ENCODE data around the gene TOR2A. TPM values are rescaled to one million over a fixed set of nuclear protein-coding genes. Genes with fewer than 3 reads are reported as not detected.

TOR2A gene
- total and polyA plus RNA-seq, 9 of the 15 experiments (the other 6 are each of a cell fraction or from before 2014, with no cell fraction given), result 0.80 to 25.9 (median 11.1) TPM

DNA sequence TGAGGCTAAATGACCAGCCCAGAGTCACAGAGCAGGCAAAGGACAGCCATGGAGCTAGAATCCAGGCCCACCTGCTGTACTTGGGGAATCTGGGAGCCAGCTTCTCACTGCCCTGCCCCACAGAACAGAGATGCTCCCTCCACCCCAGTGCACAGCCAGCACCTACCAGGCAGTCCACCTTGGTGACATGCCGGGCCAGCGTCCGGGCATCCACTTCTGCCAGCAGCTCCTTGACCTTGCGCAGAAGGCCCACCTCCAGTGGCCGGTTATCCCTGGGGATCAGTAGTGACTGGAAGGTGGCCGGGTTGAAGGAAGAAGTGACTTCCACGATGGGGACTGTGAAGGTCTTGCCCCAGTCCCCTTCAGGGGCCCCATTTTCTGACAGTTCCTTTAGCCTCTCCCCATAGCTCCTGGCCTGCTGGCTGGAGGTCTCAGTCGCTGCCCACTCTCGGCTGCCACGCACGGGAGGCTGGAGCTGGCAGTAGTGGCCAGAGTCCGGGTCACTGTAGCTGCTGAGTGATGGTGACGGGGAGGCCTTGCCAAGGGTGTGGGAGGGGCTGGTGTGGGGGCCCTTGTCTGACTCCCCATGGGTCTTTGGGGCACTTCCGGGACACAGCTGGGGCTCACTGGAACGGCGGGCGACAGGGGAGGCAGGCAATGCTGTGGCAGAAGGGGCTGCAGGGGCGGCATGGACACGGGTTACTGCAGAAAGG is 9.5 kb upstream of the TOR2A start:
- FAIRE-seq (no peak), DNase-seq (ENCODE audit: extremely low read depth in 1 of 4, low spot score in 3 of 4) (no peak), ATAC-seq (no peak)
- BruUV-seq (replicated peaks), result no TSS peak
- ChIA-PET POLR2A (interaction anchor here (0.6 to 0.9 kb wide), 4 partner anchors 19 to 719 kb away, joined by 3 to 4 read pairs (median 3); no protein-coding TSS in a partner anchor), CTCF (ENCODE audit: low intra/inter-chr PET ratio) (no interaction called here)
- 67% methylated on average over 14 of the region's 19 CpGs for WGBS (ENCODE audit: insufficient coverage, low coverage, missing lambda C conversion rate)
- peaks cover 4% of the 10 kb centered on the region for H4K20me1 ChIP-seq (replicated peaks; ENCODE audit: control insufficient read depth, insufficient read depth, low read length)
- no peaks in the 10 kb centered on the region for H3K9me3 ChIP-seq (replicated peaks; ENCODE audit: control insufficient read depth, insufficient read depth, low read depth, low read length)
- no peak overlapping the region for H3K4me3 ChIP-seq
- TF ChIP-seq MCM3 (IDR thresholded peaks at IDR 0.05) (no peak), SMARCE1 (IDR thresholded peaks at IDR 0.05) (no peak), SOX6 (IDR thresholded peaks at IDR 0.05) (no peak), NCOA2 (IDR thresholded peaks at IDR 0.05; ENCODE audit: partially characterized antibody in 2 of 2) (no peak), ZNF668 (CRISPR knock-in tag; IDR thresholded peaks at IDR 0.05) (no peak), THRAP3 (IDR thresholded peaks at IDR 0.05; ENCODE audit: borderline replicate concordance) (no peak), ZNF408 (CRISPR knock-in tag; IDR thresholded peaks at IDR 0.05; ENCODE audit: low read depth) (no peak), PHF8 (IDR thresholded peaks at IDR 0.05; ENCODE audit: borderline replicate concordance, low read length) (no peak), OTX1 (CRISPR knock-in tag; IDR thresholded peaks at IDR 0.05) (no peak), ZBTB43 (CRISPR knock-in tag; IDR thresholded peaks at IDR 0.05) (no peak), TCF3 (CRISPR knock-in tag; IDR thresholded peaks at IDR 0.05) (no peak), ZNF512 (tag; IDR thresholded peaks at IDR 0.05) (no peak), TBP (optimal IDR thresholded peaks at IDR 0.05; ENCODE audit: low read depth, low read length) (no peak), ZNF695 (CRISPR knock-in tag; IDR thresholded peaks at IDR 0.05) (no peak), TSC22D4 (tag; IDR thresholded peaks at IDR 0.05) (no peak)
- TF ChIP-seq, protein P1, sequence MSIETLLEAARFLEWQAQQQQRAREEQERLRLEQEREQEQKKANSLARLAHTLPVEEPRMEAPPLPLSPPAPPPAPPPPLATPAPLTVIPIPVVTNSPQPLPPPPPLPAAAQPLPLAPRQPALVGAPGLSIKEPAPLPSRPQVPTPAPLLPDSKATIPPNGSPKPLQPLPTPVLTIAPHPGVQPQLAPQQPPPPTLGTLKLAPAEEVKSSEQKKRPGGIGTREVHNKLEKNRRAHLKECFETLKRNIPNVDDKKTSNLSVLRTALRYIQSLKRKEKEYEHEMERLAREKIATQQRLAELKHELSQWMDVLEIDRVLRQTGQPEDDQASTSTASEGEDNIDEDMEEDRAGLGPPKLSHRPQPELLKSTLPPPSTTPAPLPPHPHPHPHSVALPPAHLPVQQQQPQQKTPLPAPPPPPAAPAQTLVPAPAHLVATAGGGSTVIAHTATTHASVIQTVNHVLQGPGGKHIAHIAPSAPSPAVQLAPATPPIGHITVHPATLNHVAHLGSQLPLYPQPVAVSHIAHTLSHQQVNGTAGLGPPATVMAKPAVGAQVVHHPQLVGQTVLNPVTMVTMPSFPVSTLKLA (conservative IDR thresholded peaks at IDR 0.05), result no peak
- TF ChIP-seq, protein P2, sequence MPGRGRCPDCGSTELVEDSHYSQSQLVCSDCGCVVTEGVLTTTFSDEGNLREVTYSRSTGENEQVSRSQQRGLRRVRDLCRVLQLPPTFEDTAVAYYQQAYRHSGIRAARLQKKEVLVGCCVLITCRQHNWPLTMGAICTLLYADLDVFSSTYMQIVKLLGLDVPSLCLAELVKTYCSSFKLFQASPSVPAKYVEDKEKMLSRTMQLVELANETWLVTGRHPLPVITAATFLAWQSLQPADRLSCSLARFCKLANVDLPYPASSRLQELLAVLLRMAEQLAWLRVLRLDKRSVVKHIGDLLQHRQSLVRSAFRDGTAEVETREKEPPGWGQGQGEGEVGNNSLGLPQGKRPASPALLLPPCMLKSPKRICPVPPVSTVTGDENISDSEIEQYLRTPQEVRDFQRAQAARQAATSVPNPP (IDR thresholded peaks at IDR 0.05; ENCODE audit: borderline replicate concordance, insufficient read depth, insufficient read length), result no peak
- peaks cover 9 to 29% of the 10 kb centered on the region in 2 experiments; a peak in 3 of 5 replicates for H3K27me3 ChIP-seq (ENCODE audit: control insufficient read depth in 2 of 2, insufficient read depth in 2 of 2, low read length in 2 of 2)
- no peaks in the 10 kb centered on the region for H3K36me3 ChIP-seq (ENCODE audit: control insufficient read depth, insufficient read depth, low read length)
- no peak overlapping the region for H2AFZ ChIP-seq (ENCODE audit: low read depth, low read length)
- peak overlapping the region in 1 of 2 experiments; percentile 23; a peak in 1 of 4 replicates for H3K9ac ChIP-seq (ENCODE audit: insufficient read depth in 1 of 2, low read depth in 2 of 2, low read length in 2 of 2)
- no peak overlapping the region for H3K27ac ChIP-seq (ENCODE audit: extremely low read depth, low read depth, low read length)
- no peaks in the 10 kb centered on the region for H3K79me2 ChIP-seq (ENCODE audit: control insufficient read depth, insufficient read depth, low read length)
- H3K4me2 ChIP-seq (ENCODE audit: insufficient read depth, low read length), result no peak overlapping the region
- intact Hi-C loops (cut with micrococcal nuclease) (no loop called here), in situ Hi-C loops (cut with MboI) (no loop called here)
- peaks cover 15 to 53% of the 10 kb centered on the region in 2 experiments for H3K4me1 ChIP-seq (replicated peaks in 1 of 2; ENCODE audit: control insufficient read depth in 2 of 2, insufficient read depth in 2 of 2, low read length in 2 of 2)
- no peaks in the 10 kb centered on the region for H3K9me1 ChIP-seq (ENCODE audit: control insufficient read depth, insufficient read depth, low read length)
